ENCODE data around the gene C1QTNF7.

The C1QTNF7 gene

GRCh38 chr4:15482842-15483241 is 55.0 kb downstream of the C1QTNF7 start:
- no peak for TF ChIP-seq FOXP2 (optimal IDR thresholded peaks at IDR 0.05; ENCODE audit: borderline replicate concordance, extremely low read depth, extremely low read length, insufficient read depth)

GRCh38 chr4:15488136-15488535 is 60.3 kb downstream of the C1QTNF7 start:
- TF ChIP-seq REST (IDR thresholded peaks at IDR 0.05; ENCODE audit: insufficient read depth in 1 of 2, low read depth in 2 of 2, low read length in 2 of 2): no peak
- no peak for TF ChIP-seq FOXP2 (optimal IDR thresholded peaks at IDR 0.05; ENCODE audit: borderline replicate concordance, extremely low read depth, extremely low read length, insufficient read depth)
- TF ChIP-seq SIN3A (IDR thresholded peaks at IDR 0.05; ENCODE audit: borderline replicate concordance, insufficient read depth, low read length): no peak
- TF ChIP-seq POLR2AphosphoS5 (IDR thresholded peaks at IDR 0.05; ENCODE audit: low read depth, low read length): no peak
- TF ChIP-seq TAF1 (IDR thresholded peaks at IDR 0.05; ENCODE audit: borderline replicate concordance, insufficient read depth, low read length): no peak

DNA sequence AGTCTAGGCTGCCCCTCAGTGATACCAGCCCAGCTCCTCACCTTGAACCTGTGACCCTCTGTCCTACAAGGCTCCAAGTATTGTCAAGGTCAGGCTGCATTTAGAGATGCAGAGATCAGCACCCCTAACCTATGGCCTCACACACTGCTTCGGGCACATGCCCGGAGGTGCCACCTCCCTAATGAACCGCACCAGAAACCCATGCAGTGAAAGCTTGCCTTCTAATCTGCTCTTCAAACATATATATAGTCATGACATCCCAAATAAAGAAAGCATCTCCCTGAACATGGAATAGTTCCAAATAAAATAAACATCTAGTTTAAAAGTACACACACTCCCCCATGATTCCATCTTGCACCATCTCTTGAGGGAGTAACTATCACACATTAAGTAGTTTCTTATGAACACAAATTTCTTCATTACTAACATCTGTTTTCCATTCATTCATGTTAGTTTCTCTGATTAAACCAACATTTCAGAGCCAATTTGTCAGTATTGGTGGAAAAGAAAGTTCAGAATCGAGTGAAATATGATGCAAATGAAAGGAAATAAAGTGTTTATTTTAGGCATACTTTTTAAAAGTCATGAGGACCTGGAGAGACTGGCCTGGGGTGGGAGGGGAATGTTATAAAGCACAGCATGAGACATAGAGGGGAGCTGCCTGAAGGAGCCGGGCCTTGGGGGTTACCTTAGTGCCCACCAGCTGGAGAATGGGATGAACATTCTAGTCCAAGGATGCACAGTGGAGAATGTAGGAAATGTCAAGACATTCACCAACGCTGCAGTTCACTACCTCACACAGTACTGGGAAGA is 61.0 kb downstream of the C1QTNF7 start:
- no peak; the same call in 1 of the 2 replicates for TF ChIP-seq POLR2AphosphoS5 (IDR thresholded peaks at IDR 0.05; ENCODE audit: low read depth, low read length)
- TF ChIP-seq SIN3A (IDR thresholded peaks at IDR 0.05; ENCODE audit: borderline replicate concordance, insufficient read depth, low read length): no peak
- TF ChIP-seq TAF1 (IDR thresholded peaks at IDR 0.05; ENCODE audit: borderline replicate concordance, insufficient read depth, low read length): no peak
- no peak for TF ChIP-seq FOXP2 (optimal IDR thresholded peaks at IDR 0.05; ENCODE audit: borderline replicate concordance, extremely low read depth, extremely low read length, insufficient read depth)
- TF ChIP-seq REST (IDR thresholded peaks at IDR 0.05; ENCODE audit: insufficient read depth in 1 of 2, low read depth in 2 of 2, low read length in 2 of 2): no peak

GRCh38 chr4:15489551-15489950 is 61.7 kb downstream of the C1QTNF7 start:
- TF ChIP-seq TAF1 (IDR thresholded peaks at IDR 0.05; ENCODE audit: borderline replicate concordance, insufficient read depth, low read length) (no peak), POLR2AphosphoS5 (IDR thresholded peaks at IDR 0.05; ENCODE audit: low read depth, low read length) (no peak), SIN3A (IDR thresholded peaks at IDR 0.05; ENCODE audit: borderline replicate concordance, insufficient read depth, low read length) (no peak), FOXP2 (optimal IDR thresholded peaks at IDR 0.05; ENCODE audit: borderline replicate concordance, extremely low read depth, extremely low read length, insufficient read depth) (no peak)

GRCh38 chr4:15493411-15493810 is 65.6 kb downstream of the C1QTNF7 start:
- TF ChIP-seq POLR2AphosphoS5 (IDR thresholded peaks at IDR 0.05; ENCODE audit: low read depth, low read length) (no peak), SIN3A (IDR thresholded peaks at IDR 0.05; ENCODE audit: borderline replicate concordance, insufficient read depth, low read length) (no peak), FOXP2 (optimal IDR thresholded peaks at IDR 0.05; ENCODE audit: borderline replicate concordance, extremely low read depth, extremely low read length, insufficient read depth) (no peak), REST (IDR thresholded peaks at IDR 0.05; ENCODE audit: insufficient read depth in 1 of 2, low read depth in 2 of 2, low read length in 2 of 2) (no peak), TAF1 (IDR thresholded peaks at IDR 0.05; ENCODE audit: borderline replicate concordance, insufficient read depth, low read length) (no peak)

DNA sequence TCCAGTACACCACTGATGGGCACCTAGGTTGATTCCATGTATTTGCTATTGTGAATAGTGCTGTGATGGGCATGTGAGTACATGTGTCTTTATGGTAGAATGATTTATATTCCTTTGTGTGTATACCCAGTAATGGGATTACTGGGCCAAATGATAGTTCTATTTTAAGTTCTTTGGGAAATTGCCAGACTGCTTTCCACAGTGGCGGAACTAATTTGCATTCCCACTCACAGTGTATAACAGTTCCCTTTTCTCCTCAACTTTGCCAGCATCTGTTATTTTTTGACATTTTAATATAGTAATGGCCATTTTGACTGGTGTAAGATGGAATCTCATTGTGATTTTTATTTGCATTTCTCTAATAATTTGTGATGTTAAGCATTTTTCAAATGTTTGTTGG is 67.8 kb downstream of the C1QTNF7 start:
- no peak for TF ChIP-seq POLR2AphosphoS5 (IDR thresholded peaks at IDR 0.05; ENCODE audit: low read depth, low read length)
- TF ChIP-seq REST (IDR thresholded peaks at IDR 0.05; ENCODE audit: insufficient read depth in 1 of 2, low read depth in 2 of 2, low read length in 2 of 2): no peak
- TF ChIP-seq SIN3A (IDR thresholded peaks at IDR 0.05; ENCODE audit: borderline replicate concordance, insufficient read depth, low read length): no peak
- no peak for TF ChIP-seq TAF1 (IDR thresholded peaks at IDR 0.05; ENCODE audit: borderline replicate concordance, insufficient read depth, low read length)
- no peak for TF ChIP-seq FOXP2 (optimal IDR thresholded peaks at IDR 0.05; ENCODE audit: borderline replicate concordance, extremely low read depth, extremely low read length, insufficient read depth)
